CD14-positive monocyte (primary cell): Measurements from ENCODE around the gene VRTN. TPM values are rescaled to one million over a fixed set of nuclear protein-coding genes. Genes with fewer than 3 reads are reported as not detected.

ENCODE experiments used
- DNase-seq, 3 donors: peaks; one replicate each; pipeline ENCODE4 v3.0.0-alpha.2; 2011 to 2022
- H2AFZ ChIP-seq: 2 replicates; pipeline ENCODE4 v1.6.0; 2012; ENCODE audit warnings: mild to moderate bottlenecking, low read depth, low read length, inconsistent platforms; ENCODE audit not compliant: insufficient read depth, poor library complexity, severe bottlenecking
- H3K27ac ChIP-seq, 2 donors: 1 replicate in 1 of 2; 2 replicates in 1 of 2; pipeline ENCODE4 v1.5.1; 2012 to 2013; ENCODE audit warnings: low read length in 2 of 2, control low read depth in 1 of 2, inconsistent platforms in 1 of 2, low read depth in 1 of 2, mild to moderate bottlenecking in 1 of 2
- H3K27me3 ChIP-seq, 2 donors: one replicate each; pipeline versions ENCODE4 v1.6.0 to v1.6.1; 2011 to 2013; ENCODE audit warnings: low read length in 2 of 2; ENCODE audit not compliant: control insufficient read depth in 2 of 2, insufficient read depth in 2 of 2
- H3K36me3 ChIP-seq, 2 donors: replicated peaks in 1 of 2; 1 replicate in 1 of 2; 2 replicates in 1 of 2; pipeline versions ENCODE4 v1.5.1 to v1.6.1; 2012 to 2013; ENCODE audit warnings: low read length in 2 of 2, control low read depth in 1 of 2, inconsistent platforms in 1 of 2, mild to moderate bottlenecking in 1 of 2; ENCODE audit not compliant: insufficient read depth in 2 of 2, control insufficient read depth in 1 of 2
- H3K4me1 ChIP-seq, 2 donors: 1 replicate in 1 of 2; 2 replicates in 1 of 2; pipeline versions ENCODE4 v1.5.1 to v1.6.1; 2012 to 2013; ENCODE audit warnings: low read length in 2 of 2, control low read depth in 1 of 2, inconsistent platforms in 1 of 2, mild to moderate bottlenecking in 1 of 2, moderate library complexity in 1 of 2; ENCODE audit not compliant: insufficient read depth in 2 of 2, control insufficient read depth in 1 of 2
- H3K4me2 ChIP-seq: replicated peaks from 2 replicates; pipeline ENCODE3; 2012; ENCODE audit warnings: low read length, moderate library complexity, mild to moderate bottlenecking; ENCODE audit not compliant: poor library complexity, severe bottlenecking; ENCODE audit errors: extremely low read depth
- H3K4me3 ChIP-seq, 3 experiments: fragments of 200-600 bp in 1 of 3; sonication (generic) in 1 of 3; replicated peaks in 1 of 3; 1 replicate in 2 of 3; 2 replicates in 1 of 3; pipeline ENCODE4 v1.5.1; 2011 to 2013; ENCODE audit warnings: low read length in 3 of 3, mild to moderate bottlenecking in 3 of 3, control low read depth in 2 of 3, low read depth in 2 of 3, inconsistent platforms in 1 of 3, moderate library complexity in 1 of 3
- H3K79me2 ChIP-seq: 2 replicates; pipeline ENCODE4 v1.6.0; 2012; ENCODE audit warnings: mild to moderate bottlenecking, control low read depth, inconsistent platforms, low read length, moderate library complexity; ENCODE audit not compliant: insufficient read depth
- H3K9ac ChIP-seq: 2 replicates; pipeline ENCODE4 v1.6.0; 2017; ENCODE audit warnings: low read length, mild to moderate bottlenecking; ENCODE audit not compliant: insufficient read depth, poor library complexity, severe bottlenecking
- H3K9me3 ChIP-seq, 2 donors: replicated peaks in 1 of 2; 1 replicate in 1 of 2; 2 replicates in 1 of 2; pipeline versions ENCODE4 v1.5.1 to v1.6.1; 2012 to 2013; ENCODE audit warnings: low read length in 2 of 2, control low read depth in 1 of 2; ENCODE audit not compliant: control insufficient read depth in 1 of 2, insufficient read depth in 1 of 2
- H4K20me1 ChIP-seq: 2 replicates; pipeline ENCODE4 v1.6.0; 2012; ENCODE audit warnings: mild to moderate bottlenecking, low read length, control low read depth, moderate library complexity; ENCODE audit not compliant: insufficient read depth
- H3K27ac Mint-ChIP-seq, 7 donors: one replicate each; pipeline ENCODE4 v1.8.0; 2020; ENCODE audit warnings: mild to moderate bottlenecking in 7 of 7, mixed read lengths in 7 of 7, moderate library complexity in 6 of 7, inconsistent platforms in 2 of 7
- H3K27me3 Mint-ChIP-seq, 3 donors: one replicate each; pipeline ENCODE4 v1.8.0; 2021 to 2022; ENCODE audit warnings: low read depth in 3 of 3, mild to moderate bottlenecking in 3 of 3, mixed read lengths in 3 of 3, moderate library complexity in 3 of 3, inconsistent platforms in 1 of 3
- H3K36me3 Mint-ChIP-seq, 2 donors: one replicate each; pipeline ENCODE4 v1.8.0; 2020; ENCODE audit warnings: mixed read lengths in 2 of 2, inconsistent platforms in 1 of 2, mild to moderate bottlenecking in 1 of 2
- H3K4me1 Mint-ChIP-seq: one replicate; pipeline ENCODE4 v1.8.0; 2020; ENCODE audit warnings: mild to moderate bottlenecking, mixed read lengths
- H3K4me3 Mint-ChIP-seq, 2 donors: one replicate each; pipeline ENCODE4 v1.8.0; 2020; ENCODE audit warnings: mild to moderate bottlenecking in 2 of 2, mixed read lengths in 2 of 2, moderate library complexity in 1 of 2
- H3K9me3 Mint-ChIP-seq, 7 donors: one replicate each; pipeline ENCODE4 v1.8.0; 2020 to 2022; ENCODE audit warnings: mixed read lengths in 7 of 7, mild to moderate bottlenecking in 6 of 7, moderate library complexity in 6 of 7, inconsistent platforms in 2 of 7
- CTCF ChIP-seq: fragments of 200-600 bp; IDR thresholded peaks from one replicate; pipeline ENCODE4 v1.8.0; 2022; ENCODE audit warnings: antibody characterized with exemption, mild to moderate bottlenecking
- WGBS: methylation state at CpG from one replicate; pipeline ENCODE4 v1.1.5; 2013; ENCODE audit warnings: missing lambda C conversion rate; ENCODE audit not compliant: insufficient coverage; 5-methylcytosine and 5-hydroxymethylcytosine counted together
- intact Hi-C, 2 donors: fragments of 100-400 bp; cut with micrococcal nuclease; formaldehyde crosslinking; loops; one replicate each; pipeline versions ENCODE4 v1.15.0 to v1.15.1; 2023
- polyA plus RNA-seq, 3 donors: library from polyadenylated mRNA; depleted of rRNA in 1 of 3; unstranded in 2 of 3; stranded (reverse) in 1 of 3; fragments of 300-500 nt in 2 of 3; fragments of >200 nt in 1 of 3; fragmentation: Illumina TruSeq in 2 of 3; gene quantifications; 1 replicate in 2 of 3; 2 replicates in 1 of 3; pipeline ENCODE4 v1.2.3, GENCODE V29; 2012 to 2021

The VRTN gene
- polyA plus RNA-seq, 3 donors, result not detected

- Histone ChIP-seq H3K9ac (no peak overlapping the region), H3K4me3 (no peak overlapping the region), H3K4me2 (no peak overlapping the region), H3K27ac (no peak overlapping the region), H3K9me3 (no peaks in the 10 kb centered on the region), H3K4me1 (no peaks in the 10 kb centered on the region), H3K79me2 (no peaks in the 10 kb centered on the region), H3K27me3 (peaks cover 0 to 2% of the 10 kb centered on the region in 2 donors), H3K36me3 (no peaks in the 10 kb centered on the region), H2AFZ (no peak overlapping the region), H4K20me1 (no peaks in the 10 kb centered on the region)
- intact Hi-C loops, result no loop called here
- no peak overlapping the region for H3K4me3 Mint-ChIP-seq
- no peak overlapping the region for H3K27ac Mint-ChIP-seq
- no peaks in the 10 kb centered on the region for H3K4me1 Mint-ChIP-seq
- TF ChIP-seq CTCF, result no peak
- no peaks in the 10 kb centered on the region for H3K9me3 Mint-ChIP-seq
- H3K36me3 Mint-ChIP-seq, result no peaks in the 10 kb centered on the region
- DNase-seq, result no peak
- H3K27me3 Mint-ChIP-seq, result peaks cover 2 to 8% (median 3%) of the 10 kb centered on the region in 3 donors
- WGBS, result 94% methylated on average over 3 of the region's 6 CpGs
These were observed 19.8 kb downstream of the VRTN start for GRCh38 chr14:74368026-74368425.

- peaks cover 2 to 9% (median 3%) of the 10 kb centered on the region in 3 donors for H3K27me3 Mint-ChIP-seq
- WGBS, result 95% methylated on average over 3 of the region's 8 CpGs
- Histone ChIP-seq H3K27ac (no peak overlapping the region), H3K36me3 (no peaks in the 10 kb centered on the region), H3K9me3 (no peaks in the 10 kb centered on the region), H3K4me1 (no peaks in the 10 kb centered on the region), H4K20me1 (no peaks in the 10 kb centered on the region), H3K9ac (no peak overlapping the region), H3K4me2 (no peak overlapping the region), H2AFZ (no peak overlapping the region), H3K79me2 (no peaks in the 10 kb centered on the region), H3K27me3 (peaks cover 0 to 2% of the 10 kb centered on the region in 2 donors), H3K4me3 (no peak overlapping the region)
- no peak overlapping the region for H3K27ac Mint-ChIP-seq
- no peaks in the 10 kb centered on the region for H3K4me1 Mint-ChIP-seq
- TF ChIP-seq CTCF, result no peak
- no peaks in the 10 kb centered on the region for H3K9me3 Mint-ChIP-seq
- intact Hi-C loops, result no loop called here
- no peak overlapping the region for H3K4me3 Mint-ChIP-seq
- DNase-seq, result no peak
- no peaks in the 10 kb centered on the region for H3K36me3 Mint-ChIP-seq
These were observed 20.2 kb downstream of the VRTN start for GRCh38 chr14:74368441-74368840.
